ENCODE data around the gene MYO7A.

Gene MYO7A

DNA sequence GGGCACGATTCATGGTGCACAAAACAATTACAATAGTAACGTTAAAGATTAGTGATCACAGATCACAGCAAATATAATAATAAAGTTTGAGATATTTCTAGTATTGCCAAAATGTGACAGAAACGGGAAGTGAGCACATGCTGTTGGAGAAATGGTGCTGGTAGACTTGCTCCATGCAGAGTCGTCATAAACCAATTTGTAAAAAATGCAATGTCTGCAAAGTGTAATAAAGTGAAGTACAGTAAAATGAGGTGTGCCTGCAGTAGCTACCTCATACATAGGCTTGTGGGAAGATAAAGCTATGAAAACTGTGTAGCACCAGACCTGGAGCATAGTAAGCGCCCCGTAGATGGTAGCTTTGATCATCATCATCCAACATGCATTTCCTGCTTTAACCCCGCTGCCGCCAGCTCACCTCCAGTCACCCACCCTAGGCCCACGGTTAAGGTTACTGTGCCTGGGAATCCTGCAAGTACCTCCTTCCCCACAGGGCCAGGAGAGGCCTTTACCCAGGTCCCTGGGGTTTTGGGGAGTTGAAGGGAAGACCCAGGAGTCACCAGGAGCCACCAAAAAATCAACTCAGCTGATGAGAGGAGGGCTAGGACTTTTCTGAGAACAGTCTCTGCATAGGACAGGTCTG lies 59.2 kb downstream of the MYO7A start:
- no peak for DNase-seq

- peak; percentile 83 for DNase-seq
Observed at GRCh38 chr11:77187776-77188632, 60.0 kb downstream of the MYO7A start.

DNA sequence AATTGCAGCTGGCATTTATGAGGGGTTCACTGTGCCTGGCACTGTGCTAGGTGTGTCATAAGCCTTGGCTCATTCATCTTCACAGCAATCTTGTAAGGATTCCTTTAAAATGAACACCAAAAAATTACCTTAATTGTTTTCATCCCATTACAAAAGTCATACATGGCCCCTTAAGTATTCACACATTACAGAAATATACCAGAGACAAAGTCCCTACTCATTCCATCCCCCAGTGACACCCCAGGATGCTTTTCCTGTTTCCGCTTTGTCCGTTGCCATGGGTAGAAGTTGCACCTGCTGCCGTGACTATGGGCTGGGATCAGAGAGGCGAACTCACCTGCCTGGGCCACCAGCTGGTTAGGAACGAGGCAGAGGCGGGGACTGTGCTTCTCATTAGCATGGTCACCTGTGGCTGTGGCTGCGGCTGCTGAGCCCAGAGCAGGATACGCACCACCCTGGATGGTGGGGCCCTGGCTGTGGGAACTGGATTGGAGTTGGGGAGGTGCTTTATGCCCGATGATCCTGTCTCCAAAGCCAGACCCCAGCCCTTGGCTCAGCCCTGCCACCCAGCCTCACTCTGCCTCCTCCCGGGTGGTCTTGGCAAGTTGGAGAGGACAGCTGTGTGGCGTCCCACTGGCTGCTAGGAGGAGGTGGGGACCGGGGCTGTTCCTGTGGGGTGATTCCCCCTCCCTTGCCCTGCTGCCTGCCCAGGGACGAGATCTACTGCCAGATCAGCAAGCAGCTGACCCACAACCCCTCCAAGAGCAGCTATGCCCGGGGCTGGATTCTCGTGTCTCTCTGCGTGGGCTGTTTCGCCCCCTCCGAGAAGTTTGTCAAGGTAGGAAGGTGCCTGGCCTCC lies 60.8 kb downstream of the MYO7A start:
- peak; percentile 58 for DNase-seq

DNA sequence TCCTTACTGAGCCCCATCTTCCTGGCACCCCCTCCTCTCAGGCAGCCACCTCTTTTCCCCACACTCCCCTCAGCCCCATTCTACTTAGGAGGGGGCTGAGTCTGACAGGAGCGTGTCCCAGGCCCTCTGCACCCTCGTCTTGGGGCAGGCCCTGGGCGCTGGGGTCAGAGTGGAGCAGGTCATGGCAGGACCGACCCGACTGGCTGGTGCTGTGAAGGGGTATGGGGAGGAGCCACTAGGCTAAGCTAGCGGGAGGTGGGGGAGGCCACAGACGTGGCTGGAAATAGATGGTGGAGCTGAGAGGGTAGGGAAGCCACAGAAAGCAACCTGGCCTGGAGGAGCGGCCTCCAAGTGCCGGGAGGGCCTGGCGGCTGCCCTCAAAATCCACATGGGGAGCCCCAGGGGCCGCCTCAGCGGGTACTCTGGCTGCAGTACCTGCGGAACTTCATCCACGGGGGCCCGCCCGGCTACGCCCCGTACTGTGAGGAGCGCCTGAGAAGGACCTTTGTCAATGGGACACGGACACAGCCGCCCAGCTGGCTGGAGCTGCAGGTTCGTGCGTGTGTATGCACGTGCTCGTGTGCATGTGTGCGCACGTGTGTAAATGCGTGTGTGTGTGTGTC lies 61.7 kb downstream of the MYO7A start:
- DNase-seq = no peak

- no peak for DNase-seq
Observed at GRCh38 chr11:77190331-77191075, 62.5 kb downstream of the MYO7A start.

DNA sequence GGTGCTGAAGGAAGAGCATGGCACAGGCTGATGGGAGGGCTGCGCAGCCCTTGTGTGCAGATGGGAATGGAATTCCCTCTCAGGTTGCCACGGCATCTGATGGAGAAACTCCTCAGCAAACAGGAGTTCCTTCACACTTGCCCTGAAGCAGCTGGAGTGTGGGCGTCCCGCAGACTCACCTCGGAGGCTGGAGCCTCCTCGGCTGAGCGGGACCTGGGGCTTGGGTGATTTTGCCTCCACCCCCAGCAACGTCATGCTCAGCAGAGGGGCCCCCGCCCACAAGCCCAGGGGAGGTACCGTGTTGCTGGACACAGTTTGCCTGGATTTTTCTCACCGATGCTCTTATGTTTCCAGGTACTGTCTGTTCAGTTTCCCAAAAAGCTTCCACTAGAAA lies 63.4 kb downstream of the MYO7A start:
- DNase-seq = no peak

DNA sequence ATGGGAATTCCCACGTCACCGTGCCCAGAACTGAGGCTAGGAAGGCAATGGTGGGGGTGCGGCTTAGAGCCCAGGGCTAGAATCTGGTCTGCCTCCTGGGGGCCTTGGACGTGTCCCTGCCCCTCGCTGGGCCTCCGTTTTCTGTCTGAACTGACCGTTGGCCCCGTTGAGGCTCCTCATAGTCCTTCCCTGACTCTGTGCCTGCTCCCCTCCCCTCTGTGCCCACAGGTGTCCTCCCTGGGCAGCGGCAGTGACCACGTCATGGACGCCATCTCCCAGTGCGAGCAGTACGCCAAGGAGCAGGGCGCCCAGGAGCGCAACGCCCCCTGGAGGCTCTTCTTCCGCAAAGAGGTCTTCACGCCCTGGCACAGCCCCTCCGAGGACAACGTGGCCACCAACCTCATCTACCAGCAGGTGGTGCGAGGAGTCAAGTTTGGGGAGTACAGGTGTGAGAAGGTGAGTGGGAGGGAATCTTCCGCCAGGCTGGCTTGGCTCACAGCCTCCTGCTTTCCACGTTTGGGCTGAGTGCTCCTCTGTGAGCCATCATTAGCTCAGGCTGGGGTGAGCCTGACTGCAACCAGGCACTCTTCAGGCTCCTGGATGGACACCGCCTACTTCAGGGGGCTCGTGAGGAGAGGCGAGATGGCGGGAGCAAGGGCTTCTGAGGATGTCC lies 63.9 kb downstream of the MYO7A start:
- DNase-seq = no peak

GRCh38 chr11:77193167-77193566 lies 65.1 kb downstream of the MYO7A start:
- no peak for DNase-seq

- no peak for DNase-seq
Observed at GRCh38 chr11:77193911-77194830, 66.1 kb downstream of the MYO7A start.

GRCh38 chr11:77195071-77195755 lies 67.2 kb downstream of the MYO7A start:
- peak; percentile 45 for DNase-seq

DNA sequence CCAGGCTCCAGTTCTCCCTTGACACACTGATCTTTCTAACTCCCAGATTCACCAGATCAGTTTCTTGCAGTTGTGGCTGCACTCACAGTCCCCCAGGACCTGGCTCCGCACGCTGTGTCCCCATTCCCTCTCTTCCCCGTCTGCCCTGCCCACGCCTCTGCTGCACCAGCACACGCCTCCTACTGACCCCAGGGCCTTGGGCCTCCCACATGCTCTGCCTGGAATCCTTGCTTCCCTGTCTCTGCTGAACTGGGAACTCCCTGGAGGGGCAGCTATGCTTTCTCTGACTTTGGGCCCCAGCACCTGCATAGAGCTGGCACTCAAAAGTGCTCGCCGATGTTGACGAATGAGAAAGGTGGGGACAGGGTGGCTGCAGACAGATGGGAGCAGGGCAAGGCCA lies 68.9 kb downstream of the MYO7A start:
- DNase-seq = peak; percentile 1

GRCh38 chr11:77197626-77198320 lies 69.7 kb downstream of the MYO7A start:
- peak; percentile 7 for DNase-seq

- DNase-seq = peak; percentile 10
Observed at GRCh38 chr11:77198440-77198849, 70.4 kb downstream of the MYO7A start.

DNA sequence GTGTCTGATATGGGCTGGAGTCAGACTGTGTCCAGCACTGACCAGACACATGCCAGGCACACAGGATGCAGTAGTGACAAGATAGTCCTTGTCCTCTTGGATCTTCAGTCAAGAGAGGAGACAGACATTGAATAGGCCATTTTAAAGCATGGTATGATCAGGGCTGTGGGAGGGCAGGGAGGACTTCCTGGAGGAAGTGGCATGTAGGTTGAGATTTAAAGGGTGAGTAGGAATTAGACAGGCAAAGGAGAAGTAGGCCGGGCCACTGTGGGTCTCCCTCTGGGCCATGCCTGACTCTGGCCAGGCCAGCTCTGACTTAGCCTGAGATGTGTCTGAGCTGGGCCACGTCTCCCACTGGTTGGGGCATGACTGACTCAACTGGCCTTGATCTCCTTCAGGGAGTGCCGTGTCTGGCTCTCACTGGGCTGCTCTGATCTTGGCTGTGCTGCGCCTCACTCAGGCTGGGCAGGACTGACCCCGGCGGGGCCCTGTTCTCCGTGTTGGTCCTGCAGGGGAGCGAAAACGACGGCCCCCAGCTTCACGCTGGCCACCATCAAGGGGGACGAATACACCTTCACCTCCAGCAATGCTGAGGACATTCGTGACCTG lies 71.2 kb downstream of the MYO7A start:
- DNase-seq = peak; percentile 18

DNA sequence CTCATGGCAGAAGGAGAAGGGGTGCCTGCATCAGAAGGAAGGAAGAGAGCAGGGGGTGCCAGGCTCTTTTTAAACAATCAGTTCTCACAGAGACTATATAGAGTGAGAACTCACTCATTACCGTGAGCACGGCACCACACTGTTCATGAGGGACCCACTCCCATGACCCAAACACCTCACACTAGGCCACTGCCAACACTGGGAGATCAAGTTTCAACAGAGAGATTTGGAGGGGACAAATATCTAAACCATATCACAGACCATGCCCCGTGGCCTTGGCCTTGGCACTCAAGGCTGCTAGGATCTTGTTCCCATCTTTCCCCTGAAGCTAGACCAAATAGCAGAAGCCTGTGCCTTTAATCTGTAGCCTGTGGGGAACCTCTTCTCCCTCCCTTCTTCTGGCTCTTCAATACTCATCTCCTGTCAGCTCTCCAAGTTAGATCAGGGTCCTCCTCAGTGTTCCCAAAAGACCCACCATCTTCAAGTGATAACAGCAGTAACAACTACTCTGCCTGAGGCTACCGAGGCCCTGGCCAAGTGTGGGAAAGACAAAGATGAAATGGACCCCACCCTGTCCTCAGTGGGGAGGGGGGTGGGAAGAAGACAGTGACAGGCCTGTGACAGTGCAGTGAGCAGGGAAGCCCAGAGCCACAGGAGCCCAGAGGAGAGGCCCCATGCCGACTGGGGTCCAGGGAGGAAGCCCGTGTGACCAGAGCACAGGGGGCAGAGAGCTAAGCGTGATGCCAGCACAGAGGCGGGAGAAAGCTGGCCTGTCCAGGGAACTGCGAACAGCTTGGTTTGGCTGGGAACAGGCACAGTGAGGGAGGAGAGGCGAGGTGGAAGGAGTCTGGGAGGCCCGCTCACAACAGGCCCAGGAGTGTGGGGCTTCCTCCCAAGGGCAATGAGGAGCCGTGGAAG lies 72.6 kb downstream of the MYO7A start:
- no peak for DNase-seq

- DNase-seq = no peak
Observed at GRCh38 chr11:77201370-77201769, 73.3 kb downstream of the MYO7A start.

DNA sequence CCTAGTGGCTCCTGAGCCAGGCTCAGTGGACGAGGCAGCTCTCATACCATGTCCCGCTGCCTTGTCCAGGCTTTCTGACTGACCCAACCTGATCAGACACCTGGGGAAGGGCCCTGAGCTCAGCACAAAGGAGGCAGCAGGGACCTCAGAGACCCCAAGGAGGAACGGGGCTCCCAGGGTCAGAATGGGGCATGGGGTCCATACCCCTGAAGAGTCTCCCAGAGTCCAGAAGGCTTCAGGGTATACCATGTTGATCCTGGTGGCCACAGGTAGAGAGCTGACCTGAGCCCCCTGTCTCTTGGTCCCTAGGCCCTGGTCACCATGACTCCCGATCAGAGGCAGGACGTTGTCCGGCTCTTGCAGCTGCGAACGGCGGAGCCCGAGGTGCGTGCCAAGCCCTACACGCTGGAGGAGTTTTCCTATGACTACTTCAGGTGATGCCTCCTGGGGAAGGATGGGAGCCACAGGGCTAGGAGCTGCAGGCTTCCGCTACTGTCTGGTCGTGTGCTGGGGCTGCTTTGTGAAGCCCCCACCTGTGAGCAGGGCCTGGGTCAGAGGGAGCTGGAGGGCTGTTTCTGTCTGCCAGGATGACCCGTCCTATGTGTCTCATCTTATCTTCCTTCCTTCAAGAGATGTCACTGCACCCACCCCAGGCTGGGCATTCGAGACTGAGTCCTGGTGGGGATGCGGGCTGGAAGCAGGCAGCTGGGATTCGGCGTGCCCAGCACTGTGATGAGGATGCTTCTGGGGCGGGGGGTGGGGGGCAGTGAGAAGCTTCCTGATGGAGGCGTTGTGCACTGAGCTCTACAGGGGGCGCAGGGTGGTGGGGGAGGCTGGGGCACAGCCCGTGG lies 74.2 kb downstream of the MYO7A start:
- no peak for DNase-seq
